ENCODE measurements around the gene KRT20. TPM values are rescaled to one million over a fixed set of nuclear protein-coding genes. Genes with fewer than 3 reads are reported as not detected.

Gene KRT20
- total and polyA plus RNA-seq, 2 experiments from 2014 or later: not detected

DNA sequence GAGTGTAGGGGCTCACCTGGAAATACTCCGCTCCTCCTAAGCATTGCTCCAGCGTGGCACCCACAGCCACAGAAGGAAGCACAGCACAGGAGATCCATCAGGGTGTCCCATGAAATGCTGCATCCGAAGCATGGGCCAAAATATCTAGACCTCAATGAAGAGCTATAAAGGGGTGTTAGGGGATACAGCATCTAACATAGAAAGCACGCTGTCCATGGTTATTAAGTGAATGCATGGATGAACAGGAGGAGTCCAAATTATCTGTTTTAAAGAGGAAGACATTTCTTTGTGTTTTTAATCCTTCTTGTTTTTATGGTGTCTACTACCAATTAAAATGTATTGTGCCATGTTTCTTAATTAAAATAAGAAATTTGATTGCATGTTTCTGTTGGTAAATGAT, 21.6 kb upstream of the KRT20 start (continued):
- TF ChIP-seq ZNF331 (CRISPR knock-in tag; IDR thresholded peaks at IDR 0.05; ENCODE audit: low read depth) (no peak), STAT1 (IDR thresholded peaks at IDR 0.05; ENCODE audit: unreplicated experiment) (no peak), NANOG (IDR thresholded peaks at IDR 0.05; ENCODE audit: borderline replicate concordance) (no peak), POLR2AphosphoS5 (IDR thresholded peaks at IDR 0.05; ENCODE audit: low read depth) (no peak), JUNB (IDR thresholded peaks at IDR 0.05; ENCODE audit: unreplicated experiment) (no peak)
- TF ChIP-seq, protein P1, sequence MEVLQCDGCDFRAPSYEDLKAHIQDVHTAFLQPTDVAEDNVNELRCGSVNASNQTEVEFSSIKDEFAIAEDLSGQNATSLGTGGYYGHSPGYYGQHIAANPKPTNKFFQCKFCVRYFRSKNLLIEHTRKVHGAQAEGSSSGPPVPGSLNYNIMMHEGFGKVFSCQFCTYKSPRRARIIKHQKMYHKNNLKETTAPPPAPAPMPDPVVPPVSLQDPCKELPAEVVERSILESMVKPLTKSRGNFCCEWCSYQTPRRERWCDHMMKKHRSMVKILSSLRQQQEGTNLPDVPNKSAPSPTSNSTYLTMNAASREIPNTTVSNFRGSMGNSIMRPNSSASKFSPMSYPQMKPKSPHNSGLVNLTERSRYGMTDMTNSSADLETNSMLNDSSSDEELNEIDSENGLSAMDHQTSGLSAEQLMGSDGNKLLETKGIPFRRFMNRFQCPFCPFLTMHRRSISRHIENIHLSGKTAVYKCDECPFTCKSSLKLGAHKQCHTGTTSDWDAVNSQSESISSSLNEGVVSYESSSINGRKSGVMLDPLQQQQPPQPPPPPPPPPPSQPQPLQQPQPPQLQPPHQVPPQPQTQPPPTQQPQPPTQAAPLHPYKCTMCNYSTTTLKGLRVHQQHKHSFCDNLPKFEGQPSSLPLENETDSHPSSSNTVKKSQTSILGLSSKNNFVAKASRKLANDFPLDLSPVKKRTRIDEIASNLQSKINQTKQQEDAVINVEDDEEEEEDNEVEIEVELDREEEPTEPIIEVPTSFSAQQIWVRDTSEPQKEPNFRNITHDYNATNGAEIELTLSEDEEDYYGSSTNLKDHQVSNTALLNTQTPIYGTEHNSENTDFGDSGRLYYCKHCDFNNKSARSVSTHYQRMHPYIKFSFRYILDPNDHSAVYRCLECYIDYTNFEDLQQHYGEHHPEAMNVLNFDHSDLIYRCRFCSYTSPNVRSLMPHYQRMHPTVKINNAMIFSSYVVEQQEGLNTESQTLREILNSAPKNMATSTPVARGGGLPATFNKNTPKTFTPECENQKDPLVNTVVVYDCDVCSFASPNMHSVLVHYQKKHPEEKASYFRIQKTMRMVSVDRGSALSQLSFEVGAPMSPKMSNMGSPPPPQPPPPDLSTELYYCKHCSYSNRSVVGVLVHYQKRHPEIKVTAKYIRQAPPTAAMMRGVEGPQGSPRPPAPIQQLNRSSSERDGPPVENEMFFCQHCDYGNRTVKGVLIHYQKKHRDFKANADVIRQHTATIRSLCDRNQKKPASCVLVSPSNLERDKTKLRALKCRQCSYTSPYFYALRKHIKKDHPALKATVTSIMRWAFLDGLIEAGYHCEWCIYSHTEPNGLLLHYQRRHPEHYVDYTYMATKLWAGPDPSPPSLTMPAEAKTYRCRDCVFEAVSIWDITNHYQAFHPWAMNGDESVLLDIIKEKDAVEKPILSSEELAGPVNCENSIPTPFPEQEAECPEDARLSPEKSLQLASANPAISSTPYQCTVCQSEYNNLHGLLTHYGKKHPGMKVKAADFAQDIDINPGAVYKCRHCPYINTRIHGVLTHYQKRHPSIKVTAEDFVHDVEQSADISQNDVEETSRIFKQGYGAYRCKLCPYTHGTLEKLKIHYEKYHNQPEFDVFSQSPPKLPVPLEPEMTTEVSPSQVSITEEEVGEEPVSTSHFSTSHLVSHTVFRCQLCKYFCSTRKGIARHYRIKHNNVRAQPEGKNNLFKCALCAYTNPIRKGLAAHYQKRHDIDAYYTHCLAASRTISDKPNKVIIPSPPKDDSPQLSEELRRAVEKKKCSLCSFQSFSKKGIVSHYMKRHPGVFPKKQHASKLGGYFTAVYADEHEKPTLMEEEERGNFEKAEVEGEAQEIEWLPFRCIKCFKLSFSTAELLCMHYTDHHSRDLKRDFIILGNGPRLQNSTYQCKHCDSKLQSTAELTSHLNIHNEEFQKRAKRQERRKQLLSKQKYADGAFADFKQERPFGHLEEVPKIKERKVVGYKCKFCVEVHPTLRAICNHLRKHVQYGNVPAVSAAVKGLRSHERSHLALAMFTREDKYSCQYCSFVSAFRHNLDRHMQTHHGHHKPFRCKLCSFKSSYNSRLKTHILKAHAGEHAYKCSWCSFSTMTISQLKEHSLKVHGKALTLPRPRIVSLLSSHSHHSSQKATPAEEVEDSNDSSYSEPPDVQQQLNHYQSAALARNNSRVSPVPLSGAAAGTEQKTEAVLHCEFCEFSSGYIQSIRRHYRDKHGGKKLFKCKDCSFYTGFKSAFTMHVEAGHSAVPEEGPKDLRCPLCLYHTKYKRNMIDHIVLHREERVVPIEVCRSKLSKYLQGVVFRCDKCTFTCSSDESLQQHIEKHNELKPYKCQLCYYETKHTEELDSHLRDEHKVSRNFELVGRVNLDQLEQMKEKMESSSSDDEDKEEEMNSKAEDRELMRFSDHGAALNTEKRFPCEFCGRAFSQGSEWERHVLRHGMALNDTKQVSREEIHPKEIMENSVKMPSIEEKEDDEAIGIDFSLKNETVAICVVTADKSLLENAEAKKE (CRISPR knock-in tag; IDR thresholded peaks at IDR 0.05): no peak

DNA sequence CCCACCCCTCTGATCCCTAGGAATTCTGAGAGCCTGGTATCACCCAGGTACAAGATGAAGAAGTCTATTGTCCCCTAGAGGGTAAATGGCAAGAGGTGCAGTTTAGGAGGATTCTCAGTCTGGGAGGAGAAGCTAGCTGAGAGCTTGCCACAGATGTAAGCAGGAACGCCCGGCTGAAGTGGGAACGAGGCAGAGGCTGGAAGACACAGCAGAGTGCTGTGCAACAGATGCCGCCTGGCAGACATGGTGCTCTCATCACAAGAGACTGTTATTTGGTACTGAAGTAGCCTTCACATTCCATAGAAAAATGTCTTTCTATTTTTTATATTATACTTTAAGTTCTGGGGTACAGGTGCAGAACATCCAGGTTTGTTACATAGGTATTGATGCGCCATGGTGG, 20.3 kb upstream of the KRT20 start:
- Mint-ChIP-seq H3K36me3 (ENCODE audit: low read depth) (no peaks in the 10 kb centered on the region), H3K4me3 (no peak overlapping the region), H3K4me1 (peaks cover 15% of the 10 kb centered on the region), H3K9me3 (no peaks in the 10 kb centered on the region), H3K27me3 (ENCODE audit: insufficient read depth, low read depth, poor library complexity) (peaks cover 2% of the 10 kb centered on the region), H3K27ac (no peak overlapping the region)
- no peak overlapping the region for H3K4me2 ChIP-seq
- H3F3A ChIP-seq (replicated peaks; ENCODE audit: low read depth): no peaks in the 10 kb centered on the region
- no peak overlapping the region for H2AFZ ChIP-seq
- H3K79me2 ChIP-seq (replicated peaks; ENCODE audit: insufficient read depth): no peaks in the 10 kb centered on the region
- no peaks in the 10 kb centered on the region for H4K20me1 ChIP-seq (replicated peaks; ENCODE audit: insufficient read depth)
- H3K27ac ChIP-seq (ENCODE audit: low read depth): no peak overlapping the region
- ATAC-seq (no peak), DNase-seq (ENCODE audit: low spot score) (no peak)
- H3K9me2 ChIP-seq (ENCODE audit: insufficient read depth): no peaks in the 10 kb centered on the region
- no peaks in the 10 kb centered on the region; the same call in 1 of the 2 replicates for H3K4me1 ChIP-seq (ENCODE audit: insufficient read depth)
- H3K36me3 ChIP-seq (ENCODE audit: insufficient read depth): no peaks in the 10 kb centered on the region
- H3K27me3 ChIP-seq (ENCODE audit: insufficient read depth): no peaks in the 10 kb centered on the region
- H3K4me3 ChIP-seq: no peak overlapping the region
- TF ChIP-seq, protein P2, sequence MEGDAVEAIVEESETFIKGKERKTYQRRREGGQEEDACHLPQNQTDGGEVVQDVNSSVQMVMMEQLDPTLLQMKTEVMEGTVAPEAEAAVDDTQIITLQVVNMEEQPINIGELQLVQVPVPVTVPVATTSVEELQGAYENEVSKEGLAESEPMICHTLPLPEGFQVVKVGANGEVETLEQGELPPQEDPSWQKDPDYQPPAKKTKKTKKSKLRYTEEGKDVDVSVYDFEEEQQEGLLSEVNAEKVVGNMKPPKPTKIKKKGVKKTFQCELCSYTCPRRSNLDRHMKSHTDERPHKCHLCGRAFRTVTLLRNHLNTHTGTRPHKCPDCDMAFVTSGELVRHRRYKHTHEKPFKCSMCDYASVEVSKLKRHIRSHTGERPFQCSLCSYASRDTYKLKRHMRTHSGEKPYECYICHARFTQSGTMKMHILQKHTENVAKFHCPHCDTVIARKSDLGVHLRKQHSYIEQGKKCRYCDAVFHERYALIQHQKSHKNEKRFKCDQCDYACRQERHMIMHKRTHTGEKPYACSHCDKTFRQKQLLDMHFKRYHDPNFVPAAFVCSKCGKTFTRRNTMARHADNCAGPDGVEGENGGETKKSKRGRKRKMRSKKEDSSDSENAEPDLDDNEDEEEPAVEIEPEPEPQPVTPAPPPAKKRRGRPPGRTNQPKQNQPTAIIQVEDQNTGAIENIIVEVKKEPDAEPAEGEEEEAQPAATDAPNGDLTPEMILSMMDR (conservative IDR thresholded peaks at IDR 0.05; ENCODE audit: low read depth in 2 of 2): no peak
- TF ChIP-seq, protein P3, sequence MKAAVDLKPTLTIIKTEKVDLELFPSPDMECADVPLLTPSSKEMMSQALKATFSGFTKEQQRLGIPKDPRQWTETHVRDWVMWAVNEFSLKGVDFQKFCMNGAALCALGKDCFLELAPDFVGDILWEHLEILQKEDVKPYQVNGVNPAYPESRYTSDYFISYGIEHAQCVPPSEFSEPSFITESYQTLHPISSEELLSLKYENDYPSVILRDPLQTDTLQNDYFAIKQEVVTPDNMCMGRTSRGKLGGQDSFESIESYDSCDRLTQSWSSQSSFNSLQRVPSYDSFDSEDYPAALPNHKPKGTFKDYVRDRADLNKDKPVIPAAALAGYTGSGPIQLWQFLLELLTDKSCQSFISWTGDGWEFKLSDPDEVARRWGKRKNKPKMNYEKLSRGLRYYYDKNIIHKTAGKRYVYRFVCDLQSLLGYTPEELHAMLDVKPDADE (IDR thresholded peaks at IDR 0.05): no peak
- TF ChIP-seq POLR2AphosphoS5 (IDR thresholded peaks at IDR 0.05; ENCODE audit: low read depth) (no peak), CREB1 (CRISPR knock-in tag; IDR thresholded peaks at IDR 0.05; ENCODE audit: low read depth) (no peak), STAT1 (IDR thresholded peaks at IDR 0.05; ENCODE audit: unreplicated experiment) (no peak), EZH2phosphoT487 (IDR thresholded peaks at IDR 0.05; ENCODE audit: unreplicated experiment) (no peak), JUNB (IDR thresholded peaks at IDR 0.05; ENCODE audit: unreplicated experiment) (no peak), EZH2 (IDR thresholded peaks at IDR 0.05; ENCODE audit: low read depth, unreplicated experiment) (no peak)
- TF ChIP-seq, protein P4, sequence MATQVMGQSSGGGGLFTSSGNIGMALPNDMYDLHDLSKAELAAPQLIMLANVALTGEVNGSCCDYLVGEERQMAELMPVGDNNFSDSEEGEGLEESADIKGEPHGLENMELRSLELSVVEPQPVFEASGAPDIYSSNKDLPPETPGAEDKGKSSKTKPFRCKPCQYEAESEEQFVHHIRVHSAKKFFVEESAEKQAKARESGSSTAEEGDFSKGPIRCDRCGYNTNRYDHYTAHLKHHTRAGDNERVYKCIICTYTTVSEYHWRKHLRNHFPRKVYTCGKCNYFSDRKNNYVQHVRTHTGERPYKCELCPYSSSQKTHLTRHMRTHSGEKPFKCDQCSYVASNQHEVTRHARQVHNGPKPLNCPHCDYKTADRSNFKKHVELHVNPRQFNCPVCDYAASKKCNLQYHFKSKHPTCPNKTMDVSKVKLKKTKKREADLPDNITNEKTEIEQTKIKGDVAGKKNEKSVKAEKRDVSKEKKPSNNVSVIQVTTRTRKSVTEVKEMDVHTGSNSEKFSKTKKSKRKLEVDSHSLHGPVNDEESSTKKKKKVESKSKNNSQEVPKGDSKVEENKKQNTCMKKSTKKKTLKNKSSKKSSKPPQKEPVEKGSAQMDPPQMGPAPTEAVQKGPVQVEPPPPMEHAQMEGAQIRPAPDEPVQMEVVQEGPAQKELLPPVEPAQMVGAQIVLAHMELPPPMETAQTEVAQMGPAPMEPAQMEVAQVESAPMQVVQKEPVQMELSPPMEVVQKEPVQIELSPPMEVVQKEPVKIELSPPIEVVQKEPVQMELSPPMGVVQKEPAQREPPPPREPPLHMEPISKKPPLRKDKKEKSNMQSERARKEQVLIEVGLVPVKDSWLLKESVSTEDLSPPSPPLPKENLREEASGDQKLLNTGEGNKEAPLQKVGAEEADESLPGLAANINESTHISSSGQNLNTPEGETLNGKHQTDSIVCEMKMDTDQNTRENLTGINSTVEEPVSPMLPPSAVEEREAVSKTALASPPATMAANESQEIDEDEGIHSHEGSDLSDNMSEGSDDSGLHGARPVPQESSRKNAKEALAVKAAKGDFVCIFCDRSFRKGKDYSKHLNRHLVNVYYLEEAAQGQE (IDR thresholded peaks at IDR 0.05; ENCODE audit: unreplicated experiment): no peak

Data from GM23338 (cell line).